Left lung (tissue), 10 donors: ENCODE data around the gene IL1B. TPM values are rescaled to one million over a fixed set of nuclear protein-coding genes. Genes with fewer than 3 reads are reported as not detected.
"Not testable (repeated sequence)": the region's sequence is repeated elsewhere in the genome, so short reads cannot be mapped to it uniquely, and the experiment has no call there.

Experiments used
- ATAC-seq: fragments of 200-7000 bp; cut with Tn5 transposase; one replicate; pipeline ENCODE4 v1.9.1; 2020; ENCODE audit warnings: moderate library complexity
- DNase-seq, 4 donors: peaks; one replicate each; pipeline ENCODE4 v3.0.0-alpha.2; 2013 to 2020
- H3K27ac ChIP-seq, 2 donors: fragments of 200-600 bp; sonication (generic) in 1 of 2; one replicate each; pipeline versions ENCODE4 v1.5.0 to v1.8.0; 2020 to 2021
- H3K27me3 ChIP-seq, 2 donors: fragments of 200-600 bp; sonication (generic) in 1 of 2; one replicate each; pipeline versions ENCODE4 v1.5.0 to v1.8.0; 2020 to 2021
- H3K36me3 ChIP-seq, 2 donors: fragments of 200-600 bp; sonication (generic) in 1 of 2; one replicate each; pipeline versions ENCODE4 v1.5.0 to v1.8.0; 2020 to 2021
- H3K4me1 ChIP-seq, 2 donors: fragments of 200-600 bp; one replicate each; pipeline ENCODE4 v1.8.0; 2021
- H3K4me3 ChIP-seq, 2 donors: fragments of 200-600 bp; sonication (generic) in 1 of 2; one replicate each; pipeline versions ENCODE4 v1.5.0 to v1.8.0; 2020 to 2021; ENCODE audit warnings: mild to moderate bottlenecking in 1 of 2
- H3K9me3 ChIP-seq, 2 donors: fragments of 200-600 bp; sonication (generic) in 1 of 2; one replicate each; pipeline versions ENCODE4 v1.5.0 to v1.8.0; 2020 to 2021
- CTCF ChIP-seq, 2 donors: fragments of 200-600 bp; sonication (generic) in 1 of 2; IDR thresholded peaks; one replicate each; pipeline versions ENCODE4 v1.5.0 to v1.8.0; 2021; ENCODE audit warnings: antibody characterized with exemption in 2 of 2
- intact Hi-C, 2 donors: fragments of 100-400 bp; cut with DNase I; formaldehyde crosslinking; loops; one replicate each; pipeline versions ENCODE4 v1.11.2 to v1.14.2; 2022
- polyA plus RNA-seq, 6 donors: library from polyadenylated mRNA; unstranded; fragments of 120-200 nt; gene quantifications; one replicate each; pipeline ENCODE4 v1.2.1, GENCODE V29; 2013; ENCODE audit not compliant: insufficient read length in 6 of 6
- total RNA-seq, 2 donors: library from RNA; stranded (reverse); fragmentation: NEBNext Ultra II Directional; extraction: Animal tissue kit (Norgen Biotek cat#: 25700); gene quantifications; one replicate each; pipeline ENCODE4 v1.2.1, GENCODE V29; 2021
- donor health status: DM: no; HTN: yes; CAD: no.
- donor health status: DM: no; HTN: no; CAD: no.

Gene IL1B
- total and polyA plus RNA-seq, 8 donors = 0.58 to 38.1 (median 2.2) TPM

DNA sequence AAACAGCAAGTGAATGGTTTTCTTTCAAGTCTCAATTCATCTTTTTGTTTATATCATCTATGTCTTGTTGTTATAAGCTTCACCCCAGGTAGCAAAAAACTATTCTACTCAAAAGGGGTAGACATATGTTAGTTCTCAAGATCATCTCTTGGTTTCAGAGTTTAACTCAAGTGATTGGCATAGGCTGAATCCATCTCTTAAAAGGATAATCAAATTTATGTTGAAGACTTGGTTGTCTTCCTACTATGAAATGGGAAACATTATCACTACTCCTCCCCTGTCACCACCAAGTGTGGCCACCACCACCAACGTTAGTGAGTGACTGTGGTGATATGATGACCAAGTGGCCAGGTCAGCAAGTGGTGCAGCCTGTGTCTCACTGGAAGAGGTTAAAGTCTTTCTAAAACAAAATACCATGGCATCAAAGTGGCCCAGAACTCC, 1.5 kb downstream of the IL1B start:
- DNase-seq = no peak
- peaks cover 0 to 71% of the 10 kb centered on the region in 2 donors for H3K4me1 ChIP-seq
- no peaks in the 10 kb centered on the region for H3K27me3 ChIP-seq
- H3K9me3 ChIP-seq = no peaks in the 10 kb centered on the region
- H3K4me3 ChIP-seq = peak overlapping the region in 1 of 2 donors; percentile 42
- intact Hi-C loops = no loop called here
- peaks cover 0 to 32% of the 10 kb centered on the region in 2 donors for H3K36me3 ChIP-seq
- no peak for TF ChIP-seq CTCF (IDR thresholded peaks at IDR 0.05)
- peak overlapping the region in 1 of 2 donors; percentile 72 for H3K27ac ChIP-seq
- ATAC-seq = no peak

DNA sequence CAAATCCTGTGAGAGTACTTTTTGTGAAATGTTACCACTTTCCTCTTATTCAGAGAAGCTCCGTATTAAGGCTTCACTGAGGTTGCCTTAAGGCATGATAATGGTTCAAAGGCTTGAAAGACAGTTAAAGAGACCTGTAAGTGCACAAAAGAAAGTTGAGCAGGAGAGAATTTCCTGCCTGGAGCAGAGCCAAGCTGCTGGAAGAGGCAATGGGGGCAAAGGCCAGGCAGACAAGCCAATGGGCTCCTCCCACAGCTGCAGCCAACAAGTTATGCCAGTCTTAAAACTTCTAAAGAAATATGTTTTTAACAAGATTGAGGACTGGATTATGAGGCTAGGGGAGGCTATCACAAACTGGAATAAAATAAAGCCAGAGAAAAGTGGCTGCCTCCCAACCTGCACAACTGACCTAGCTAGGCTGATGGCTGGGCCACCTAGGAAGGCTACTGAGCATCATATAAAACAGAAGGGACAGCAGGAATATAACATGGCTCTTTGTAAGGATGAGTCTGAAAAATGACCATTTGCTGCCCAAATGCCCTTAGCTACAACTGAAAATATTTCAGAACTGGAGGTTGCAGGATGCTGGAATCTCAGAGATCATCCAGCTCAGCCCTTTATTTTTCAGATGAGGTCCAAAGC, 2.1 kb downstream of the IL1B start:
- H3K36me3 ChIP-seq = peaks cover 0 to 35% of the 10 kb centered on the region in 2 donors
- no peaks in the 10 kb centered on the region for H3K27me3 ChIP-seq
- H3K27ac ChIP-seq = peak overlapping the region in 1 of 2 donors; percentile 72
- H3K4me1 ChIP-seq = peaks cover 0 to 66% of the 10 kb centered on the region in 2 donors
- intact Hi-C loops = no loop called here
- DNase-seq (peak in 1 of 4 donors; percentile 28), ATAC-seq (no peak)
- H3K4me3 ChIP-seq = peak overlapping the region in 1 of 2 donors; percentile 42
- H3K9me3 ChIP-seq = no peaks in the 10 kb centered on the region
- TF ChIP-seq CTCF (IDR thresholded peaks at IDR 0.05) = no peak

DNA sequence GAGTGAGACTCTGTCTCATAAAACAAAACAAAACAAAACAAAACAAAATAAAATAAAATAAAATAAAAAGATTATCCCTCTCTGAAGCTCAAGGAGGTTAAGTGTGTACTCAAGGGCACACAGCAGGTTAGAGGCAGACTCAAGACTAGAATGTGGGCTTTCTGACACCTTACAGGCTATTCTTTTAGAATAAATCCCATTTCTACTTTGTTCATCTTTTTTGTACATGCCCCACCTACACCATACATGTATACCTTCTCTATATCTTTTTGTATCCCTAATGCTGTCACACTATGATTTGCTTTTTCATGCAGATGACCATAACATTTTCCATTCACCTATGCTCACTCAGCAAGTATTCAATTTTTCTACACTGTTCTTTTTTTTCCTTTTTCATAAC, 2.6 kb downstream of the IL1B start:
- Histone ChIP-seq H3K4me3 (peak overlapping the region in 1 of 2 donors; percentile 42), H3K4me1 (peaks cover 0 to 60% of the 10 kb centered on the region in 2 donors), H3K27me3 (no peaks in the 10 kb centered on the region), H3K36me3 (peaks cover 0 to 35% of the 10 kb centered on the region in 2 donors), H3K9me3 (no peaks in the 10 kb centered on the region), H3K27ac (peak overlapping the region in 1 of 2 donors; percentile 72)
- no peak for DNase-seq
- ATAC-seq = no peak
- TF ChIP-seq CTCF (IDR thresholded peaks at IDR 0.05) = no peak
- intact Hi-C loops = no loop called here

- ATAC-seq, intact Hi-C loops, H3K9me3 ChIP-seq, DNase-seq, H3K27me3 ChIP-seq: not testable (repeated sequence)
- Histone ChIP-seq H3K36me3 (peaks cover 0 to 35% of the 10 kb centered on the region in 2 donors), H3K27ac (peak overlapping the region in 1 of 2 donors; percentile 72), H3K4me3 (peak overlapping the region in 1 of 2 donors; percentile 42), H3K4me1 (peaks cover 0 to 56% of the 10 kb centered on the region in 2 donors)
Measured at GRCh38 chr2:112833639-112833931, 3.0 kb downstream of the IL1B start.

- no peak for TF ChIP-seq CTCF (IDR thresholded peaks at IDR 0.05)
- H3K4me3 ChIP-seq = peak overlapping the region in 1 of 2 donors; percentile 42
- no peaks in the 10 kb centered on the region for H3K27me3 ChIP-seq
- peak overlapping the region in 1 of 2 donors; percentile 72 for H3K27ac ChIP-seq
- DNase-seq = peak in 1 of 4 donors; percentile 70
- no peak for ATAC-seq
- no peaks in the 10 kb centered on the region for H3K9me3 ChIP-seq
- intact Hi-C loops = no loop called here
- H3K4me1 ChIP-seq = peaks cover 0 to 51% of the 10 kb centered on the region in 2 donors
- peaks cover 0 to 35% of the 10 kb centered on the region in 2 donors for H3K36me3 ChIP-seq
Measured at GRCh38 chr2:112832841-112833638, 3.5 kb downstream of the IL1B start.
